ENCODE measurements around the gene ALLC. TPM values are rescaled to one million over a fixed set of nuclear protein-coding genes. Genes with fewer than 3 reads are reported as not detected.

Gene ALLC
- total and polyA plus RNA-seq, 3 donors from 2014 or later: 8.1 to 35.1 (median 18.5) TPM

DNA sequence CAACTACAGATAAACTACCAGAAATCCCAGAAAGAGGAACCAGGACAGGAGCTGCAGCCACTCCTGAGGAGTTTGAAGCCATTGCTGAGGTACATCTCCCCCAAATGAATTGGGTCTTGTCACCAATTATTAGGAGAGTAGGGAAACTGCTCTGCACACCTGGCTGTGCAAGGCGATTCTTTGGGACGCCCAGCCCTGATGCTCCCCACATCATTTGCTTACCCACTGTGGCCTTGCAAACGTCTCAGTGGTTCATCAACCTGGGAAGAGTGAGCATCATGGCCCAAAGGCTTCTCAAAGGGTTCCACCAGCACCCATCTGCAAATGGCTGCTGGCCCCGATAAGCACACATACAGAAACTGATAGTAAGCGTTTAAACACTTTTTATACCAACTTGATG lies 23.6 kb downstream of the ALLC start:
- no peaks in the 10 kb centered on the region for H3K4me1 ChIP-seq
- no peak overlapping the region for H3K4me3 ChIP-seq
- no peak for DNase-seq
- intact Hi-C loops (cut with DNase I; ENCODE audit: low total_unique reads): no loop called here
- no peaks in the 10 kb centered on the region for H3K27me3 ChIP-seq
- 92 to 99% methylated on average over 5 of the region's 5 CpGs for WGBS, 2 donors
- no peaks in the 10 kb centered on the region for H3K36me3 ChIP-seq (ENCODE audit: low read depth, missing control alignments)
- TF ChIP-seq, protein P1, sequence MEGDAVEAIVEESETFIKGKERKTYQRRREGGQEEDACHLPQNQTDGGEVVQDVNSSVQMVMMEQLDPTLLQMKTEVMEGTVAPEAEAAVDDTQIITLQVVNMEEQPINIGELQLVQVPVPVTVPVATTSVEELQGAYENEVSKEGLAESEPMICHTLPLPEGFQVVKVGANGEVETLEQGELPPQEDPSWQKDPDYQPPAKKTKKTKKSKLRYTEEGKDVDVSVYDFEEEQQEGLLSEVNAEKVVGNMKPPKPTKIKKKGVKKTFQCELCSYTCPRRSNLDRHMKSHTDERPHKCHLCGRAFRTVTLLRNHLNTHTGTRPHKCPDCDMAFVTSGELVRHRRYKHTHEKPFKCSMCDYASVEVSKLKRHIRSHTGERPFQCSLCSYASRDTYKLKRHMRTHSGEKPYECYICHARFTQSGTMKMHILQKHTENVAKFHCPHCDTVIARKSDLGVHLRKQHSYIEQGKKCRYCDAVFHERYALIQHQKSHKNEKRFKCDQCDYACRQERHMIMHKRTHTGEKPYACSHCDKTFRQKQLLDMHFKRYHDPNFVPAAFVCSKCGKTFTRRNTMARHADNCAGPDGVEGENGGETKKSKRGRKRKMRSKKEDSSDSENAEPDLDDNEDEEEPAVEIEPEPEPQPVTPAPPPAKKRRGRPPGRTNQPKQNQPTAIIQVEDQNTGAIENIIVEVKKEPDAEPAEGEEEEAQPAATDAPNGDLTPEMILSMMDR (IDR thresholded peaks at IDR 0.05): no peak
- TF ChIP-seq POLR2A (IDR thresholded peaks at IDR 0.05): no peak
- no peak overlapping the region for H3K27ac ChIP-seq
- H3K9me3 ChIP-seq: no peaks in the 10 kb centered on the region

DNA sequence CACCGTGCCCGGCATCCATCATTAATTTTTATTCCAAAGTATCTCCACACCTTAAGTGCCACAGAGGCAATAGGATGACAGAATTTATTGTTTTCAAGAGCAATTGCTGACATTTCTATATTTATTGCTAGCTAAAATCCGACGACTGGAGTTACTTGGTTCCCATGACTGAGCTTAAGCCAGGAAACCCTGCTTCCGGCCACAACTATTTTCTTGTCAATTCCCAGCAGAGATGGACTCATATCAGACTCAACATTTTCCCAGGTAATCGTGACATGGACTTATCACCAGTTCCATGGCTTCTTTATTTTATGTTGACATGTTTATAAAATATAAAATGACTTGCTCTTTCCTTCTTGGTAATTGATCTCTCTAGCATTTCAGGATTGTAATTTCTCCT lies 24.8 kb downstream of the ALLC start:
- TF ChIP-seq, protein P1 (IDR thresholded peaks at IDR 0.05): no peak
- no peak for TF ChIP-seq POLR2A (IDR thresholded peaks at IDR 0.05)
- H3K27ac ChIP-seq: no peak overlapping the region
- H3K4me3 ChIP-seq: no peak overlapping the region
- intact Hi-C loops (cut with DNase I; ENCODE audit: low total_unique reads): no loop called here
- H3K36me3 ChIP-seq (ENCODE audit: low read depth, missing control alignments): no peaks in the 10 kb centered on the region
- DNase-seq: no peak
- no peaks in the 10 kb centered on the region for H3K4me1 ChIP-seq
- H3K27me3 ChIP-seq: no peaks in the 10 kb centered on the region
- 57 to 84% methylated on average over 6 of the region's 6 CpGs for WGBS, 2 donors
- no peaks in the 10 kb centered on the region for H3K9me3 ChIP-seq

DNA sequence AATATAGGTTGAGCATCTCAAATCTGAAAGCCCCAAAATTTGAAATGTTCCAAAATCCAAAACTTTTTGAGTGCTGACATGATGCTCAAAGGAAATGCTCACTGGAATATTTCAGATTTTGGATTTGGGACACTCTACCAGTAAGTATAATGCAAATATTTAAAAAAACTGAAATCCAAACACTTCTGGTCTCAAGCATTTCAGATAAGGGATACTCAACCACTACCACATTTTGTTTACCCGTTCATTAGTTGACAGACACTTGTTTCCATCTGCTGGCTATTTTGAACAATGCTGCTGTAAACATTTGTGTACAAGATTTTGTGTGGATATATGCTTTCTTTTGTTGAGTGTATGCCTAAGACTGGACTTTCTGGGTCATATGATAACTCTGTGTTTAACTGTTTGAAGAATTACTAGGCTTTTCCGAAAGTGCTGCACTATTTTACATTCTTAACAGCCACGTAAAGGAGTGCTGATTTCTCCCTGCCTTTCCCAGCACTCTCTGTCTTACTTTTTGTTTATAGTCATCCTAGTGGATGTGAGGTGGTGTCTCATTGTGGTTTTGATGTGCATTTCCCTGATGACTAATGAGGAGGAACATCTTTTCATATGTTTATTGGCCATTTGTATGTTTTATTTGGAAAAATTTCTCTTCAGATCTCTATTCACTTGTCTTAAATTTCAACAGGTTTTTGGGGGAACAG lies 25.9 kb downstream of the ALLC start:
- Histone ChIP-seq H3K4me1 (no peaks in the 10 kb centered on the region), H3K27me3 (no peaks in the 10 kb centered on the region), H3K4me3 (no peak overlapping the region), H3K36me3 (ENCODE audit: low read depth, missing control alignments) (no peaks in the 10 kb centered on the region), H3K27ac (no peak overlapping the region), H3K9me3 (no peaks in the 10 kb centered on the region)
- no peak for DNase-seq
- TF ChIP-seq, protein P1 (IDR thresholded peaks at IDR 0.05): no peak
- no peak for TF ChIP-seq POLR2A (IDR thresholded peaks at IDR 0.05)
- 70 to 74% methylated on average over 3 of the region's 3 CpGs for WGBS, 2 donors
- intact Hi-C loops (cut with DNase I; ENCODE audit: low total_unique reads): no loop called here

DNA sequence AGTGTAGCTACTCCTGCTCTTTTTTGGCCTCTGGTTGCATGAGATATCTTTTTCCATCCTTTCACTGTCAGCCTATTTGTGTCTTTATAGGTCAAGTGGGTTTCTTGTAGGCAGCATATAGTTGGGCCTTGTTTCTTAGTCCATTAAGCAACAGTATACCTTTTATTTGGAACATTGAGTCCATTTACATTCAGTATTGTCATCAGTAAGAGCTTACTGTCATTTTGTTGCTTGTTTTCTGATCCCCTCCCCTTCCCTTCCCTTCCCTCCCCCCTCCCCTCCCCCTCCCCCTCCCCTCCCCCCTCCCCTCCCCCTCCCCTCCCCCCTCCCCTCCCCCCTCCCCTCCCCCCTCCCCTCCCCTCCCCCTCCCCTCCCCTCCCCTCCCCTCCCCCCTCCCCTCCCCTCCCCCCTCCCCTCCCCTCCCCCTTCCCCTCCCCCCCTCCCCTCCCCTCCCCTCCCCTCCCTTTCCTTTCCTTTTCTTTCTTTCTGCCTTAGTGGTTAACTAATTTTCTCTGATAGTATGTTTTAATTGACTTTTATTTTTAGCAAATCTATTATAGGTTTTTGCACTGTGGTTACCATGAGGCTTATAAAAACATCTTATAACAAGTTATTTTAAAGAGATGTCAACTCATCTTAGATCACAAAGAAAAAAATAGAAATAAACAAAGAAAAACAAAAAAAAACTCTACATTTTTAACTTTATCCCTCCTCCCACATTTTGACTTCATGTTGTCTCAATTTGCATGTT lies 32.2 kb downstream of the ALLC start:
- intact Hi-C loops (cut with DNase I; ENCODE audit: low total_unique reads): no loop called here
- Histone ChIP-seq H3K4me3 (no peak overlapping the region), H3K4me1 (peaks cover 10% of the 10 kb centered on the region)

More for the DNA sequence above, 32.2 kb downstream of the ALLC start:
- no peak for DNase-seq
- no peaks in the 10 kb centered on the region for H3K36me3 ChIP-seq (ENCODE audit: low read depth, missing control alignments)
- TF ChIP-seq POLR2A (IDR thresholded peaks at IDR 0.05): no peak
- TF ChIP-seq, protein P1 (IDR thresholded peaks at IDR 0.05): no peak
- no peaks in the 10 kb centered on the region for H3K27me3 ChIP-seq
- no peaks in the 10 kb centered on the region for H3K9me3 ChIP-seq
- H3K27ac ChIP-seq: no peak overlapping the region

Data from testis (tissue), 3 donors.